H1 (cell line): Measurements from ENCODE around the gene VSIG10. TPM values are rescaled to one million over a fixed set of nuclear protein-coding genes. Genes with fewer than 3 reads are reported as not detected.

Source experiments
- CTCF ChIA-PET: fragments of 300-600 bp; sonication (Branson Sonifier 250); formaldehyde crosslinking; loops from one replicate; lab custom pipeline; 2021; ENCODE audit not compliant: partially characterized antibody; lab: Charles Lee
- POLR2A ChIA-PET: fragments of 300-600 bp; sonication (Branson Sonifier 250); formaldehyde crosslinking; loops from one replicate; lab custom pipeline; 2021; ENCODE audit warnings: inconsistent platforms; ENCODE audit not compliant: partially characterized antibody; lab: Charles Lee
- DNase-seq, 2 experiments: peaks; one replicate each; pipeline versions ENCODE4 v3.0.0 to v3.0.0-alpha.2; 2010 to 2022; ENCODE audit warnings: low spot score in 2 of 2, low read depth in 1 of 2, mixed read lengths in 1 of 2
- FAIRE-seq: peaks from 2 replicates; lab custom pipeline; 2011; peaks lifted over from hg19 to GRCh38; lab: Jason Lieb, UNC
- H2AFZ ChIP-seq: 2 replicates; pipeline ENCODE4 v1.8.1; 2012; ENCODE audit warnings: low read length, inconsistent platforms
- H2AK5ac ChIP-seq: 2 replicates; pipeline ENCODE4 v1.6.1; 2013; ENCODE audit warnings: low read depth, low read length
- H2BK120ac ChIP-seq: replicated peaks from 2 replicates; pipeline ENCODE3; 2013; ENCODE audit warnings: low read depth, low read length, inconsistent platforms
- H2BK12ac ChIP-seq: 2 replicates; pipeline ENCODE4 v1.6.1; 2013; ENCODE audit warnings: low read depth, low read length
- H2BK15ac ChIP-seq: 2 replicates; pipeline ENCODE4 v1.6.1; 2013; ENCODE audit warnings: low read length
- H2BK20ac ChIP-seq: 2 replicates; pipeline ENCODE4 v1.6.1; 2013; ENCODE audit warnings: low read length
- H2BK5ac ChIP-seq: 2 replicates; pipeline ENCODE4 v1.6.1; 2013; ENCODE audit warnings: low read depth, low read length
- H3K14ac ChIP-seq: 2 replicates; pipeline ENCODE4 v1.6.1; 2013; ENCODE audit warnings: inconsistent platforms; ENCODE audit not compliant: insufficient read length
- H3K18ac ChIP-seq: 2 replicates; pipeline ENCODE4 v1.6.1; 2013; ENCODE audit warnings: low read length; ENCODE audit errors: extremely low read depth
- H3K23ac ChIP-seq: 2 replicates; pipeline ENCODE4 v1.6.1; 2013; ENCODE audit warnings: inconsistent platforms; ENCODE audit not compliant: insufficient read length
- H3K23me2 ChIP-seq: 2 replicates; pipeline ENCODE4 v1.6.1; 2013; ENCODE audit warnings: low read depth, low read length
- H3K27ac ChIP-seq: 2 replicates; pipeline ENCODE4 v1.6.1; 2011; ENCODE audit warnings: low read depth, low read length, inconsistent platforms
- H3K27me3 ChIP-seq, 4 experiments: replicated peaks in 1 of 4; 1 replicate in 1 of 4; 2 replicates in 3 of 4; pipeline versions ENCODE4 v1.6.1 to v1.8.1; 2011 to 2013; ENCODE audit warnings: low read length in 3 of 4, mild to moderate bottlenecking in 3 of 4, inconsistent platforms in 2 of 4, mixed read lengths in 2 of 4, moderate library complexity in 1 of 4; ENCODE audit not compliant: control insufficient read depth in 3 of 4, insufficient read depth in 3 of 4; ENCODE audit errors: extremely low read depth in 1 of 4
- H3K36me3 ChIP-seq, 4 experiments: 2 replicates each; pipeline versions ENCODE4 v1.6.1 to v1.8.1; 2011 to 2013; ENCODE audit warnings: mild to moderate bottlenecking in 4 of 4, low read length in 3 of 4, moderate library complexity in 2 of 4, control low read depth in 1 of 4, inconsistent platforms in 1 of 4; ENCODE audit not compliant: insufficient read depth in 4 of 4, control insufficient read depth in 2 of 4
- H3K4ac ChIP-seq: replicated peaks from 2 replicates; pipeline ENCODE3; 2013; ENCODE audit warnings: low read length, low read depth, mixed read lengths, inconsistent platforms; ENCODE audit not compliant: insufficient read length
- H3K4me1 ChIP-seq, 4 experiments: replicated peaks in 1 of 4; 1 replicate in 1 of 4; 2 replicates in 3 of 4; pipeline versions ENCODE4 v1.6.1 to v1.8.1; 2011 to 2013; ENCODE audit warnings: low read length in 3 of 4, inconsistent platforms in 2 of 4, mixed read lengths in 1 of 4; ENCODE audit not compliant: insufficient read depth in 4 of 4, control insufficient read depth in 3 of 4
- H3K4me2 ChIP-seq, 2 experiments: 2 replicates each; pipeline versions ENCODE4 v1.6.1 to v1.8.1; 2011 to 2013; ENCODE audit warnings: low read depth in 2 of 2, low read length in 2 of 2, control low read depth in 1 of 2, inconsistent platforms in 1 of 2, mild to moderate bottlenecking in 1 of 2; ENCODE audit not compliant: insufficient read depth in 1 of 2
- H3K4me3 ChIP-seq, 4 experiments: fragments of 200-600, 300-600 bp in 1 of 4; sonication (generic), shearing (Covaris generic), sonication (Bioruptor Twin) in 1 of 4; 2 replicates each; pipeline versions ENCODE4 v1.5.1 to v1.8.1; 2011 to 2016; ENCODE audit warnings: low read length in 4 of 4, low read depth in 3 of 4, control low read depth in 2 of 4, inconsistent platforms in 2 of 4, mild to moderate bottlenecking in 2 of 4, mixed read lengths in 1 of 4, moderate library complexity in 1 of 4; ENCODE audit not compliant: insufficient read depth in 2 of 4; ENCODE audit errors: extremely low read depth in 1 of 4
- H3K56ac ChIP-seq: replicated peaks from 2 replicates; pipeline ENCODE3; 2013; ENCODE audit warnings: low read depth, mild to moderate bottlenecking, mixed read lengths, low read length, inconsistent platforms; ENCODE audit not compliant: insufficient read length
- H3K79me1 ChIP-seq: 2 replicates; pipeline ENCODE4 v1.6.1; 2013; ENCODE audit warnings: low read depth, low read length, control low read depth
- H3K79me2 ChIP-seq, 2 experiments: 2 replicates each; pipeline versions ENCODE4 v1.6.1 to v1.8.1; 2012 to 2013; ENCODE audit warnings: low read length in 2 of 2, mild to moderate bottlenecking in 2 of 2, inconsistent platforms in 1 of 2; ENCODE audit not compliant: insufficient read depth in 2 of 2, control insufficient read depth in 1 of 2
- H3K9ac ChIP-seq, 4 experiments: replicated peaks in 1 of 4; 1 replicate in 1 of 4; 2 replicates in 3 of 4; pipeline versions ENCODE4 v1.6.1 to v1.8.1; 2011 to 2013; ENCODE audit warnings: low read depth in 3 of 4, low read length in 3 of 4, control low read depth in 2 of 4, mild to moderate bottlenecking in 2 of 4, moderate library complexity in 2 of 4, inconsistent platforms in 1 of 4; ENCODE audit errors: extremely low read depth in 1 of 4
- H3K9me3 ChIP-seq, 2 experiments: 2 replicates each; pipeline versions ENCODE4 v1.6.1 to v1.8.1; 2012 to 2013; ENCODE audit warnings: mild to moderate bottlenecking in 2 of 2, moderate library complexity in 2 of 2, control low read depth in 1 of 2, inconsistent platforms in 1 of 2, low read depth in 1 of 2, low read length in 1 of 2, mixed read lengths in 1 of 2; ENCODE audit not compliant: insufficient read depth in 2 of 2
- H4K20me1 ChIP-seq, 2 experiments: replicated peaks in 1 of 2; 2 replicates each; pipeline versions ENCODE3 to v1.8.1; 2011 to 2013; ENCODE audit warnings: inconsistent platforms in 2 of 2, low read length in 2 of 2, mild to moderate bottlenecking in 1 of 2; ENCODE audit not compliant: insufficient read depth in 2 of 2, control insufficient read depth in 1 of 2
- H4K5ac ChIP-seq: 2 replicates; pipeline ENCODE4 v1.6.1; 2013; ENCODE audit warnings: low read length, low read depth, mixed read lengths, inconsistent platforms; ENCODE audit not compliant: insufficient read length
- H4K8ac ChIP-seq: 2 replicates; pipeline ENCODE4 v1.8.0; 2013; ENCODE audit warnings: mild to moderate bottlenecking, moderate library complexity, low read length, inconsistent platforms; ENCODE audit not compliant: insufficient read depth; ENCODE audit errors: extremely low read depth
- H4K91ac ChIP-seq: replicated peaks from 2 replicates; pipeline ENCODE3; 2013; ENCODE audit warnings: low read length, mixed read lengths, inconsistent platforms; ENCODE audit not compliant: insufficient read length
- EGR1 ChIP-seq: IDR thresholded peaks from 2 replicates; pipeline ENCODE4 v1.6.1; 2011; ENCODE audit warnings: low read depth, low read length, borderline replicate concordance
- POLR2A ChIP-seq, 2 experiments: IDR thresholded peaks; 1 replicate in 1 of 2; 2 replicates in 1 of 2; pipeline ENCODE4 v1.6.1; 2011; ENCODE audit warnings: low read depth in 2 of 2, low read length in 2 of 2, mild to moderate bottlenecking in 2 of 2; ENCODE audit errors: control extremely low read depth in 1 of 2
- WGBS, 2 experiments: shearing (Covaris generic) in 1 of 2; methylation state at CpG; one replicate each; pipeline versions ENCODE4 v1.1.6 to v1.1.7; 2013 to 2015; ENCODE audit warnings: low lambda C conversion rate in 2 of 2, mixed read lengths in 2 of 2, inconsistent platforms in 1 of 2, low coverage in 1 of 2, missing lambda C conversion rate in 1 of 2; ENCODE audit not compliant: insufficient replicate concordance in 2 of 2, insufficient coverage in 1 of 2, insufficient read length in 1 of 2; ENCODE audit errors: extremely low coverage in 1 of 2, missing lambda C conversion rate in 1 of 2; 5-methylcytosine and 5-hydroxymethylcytosine counted together
- polyA plus RNA-seq, 7 experiments: library from polyadenylated mRNA; depleted of rRNA in 3 of 7; stranded (reverse) in 5 of 7; unstranded in 2 of 7; fragments of >200 nt in 5 of 7; fragments of 200-250 nt in 2 of 7; gene quantifications; 1 replicate in 5 of 7; 2 replicates in 1 of 7; 4 replicates in 1 of 7; pipeline versions ENCODE4 v1.2.1 to v1.2.3, GENCODE V29; 2011 to 2013; ENCODE audit warnings: missing spikeins in 2 of 7, mixed read lengths in 2 of 7
- total RNA-seq: library from RNA; stranded (reverse); fragmentation: NEBNext Ultra II Directional; extraction: Animal tissue kit (Norgen Biotek cat#: 25700); gene quantifications from 2 replicates; pipeline ENCODE4 v1.2.1, GENCODE V29; 2021

The VSIG10 gene
- total and polyA plus RNA-seq, 2 of the 8 experiments (the other 6 are each of a cell fraction or from before 2014, with no cell fraction given) = 34.4 to 93.6 TPM

GRCh38 chr12:118089782-118090181, 14.0 kb downstream of the VSIG10 start:
- Histone ChIP-seq H3K4ac (no peak overlapping the region), H2BK12ac (no peak overlapping the region), H2AFZ (no peak overlapping the region), H3K56ac (no peak overlapping the region), H3K9me3 (no peaks in the 10 kb centered on the region), H3K14ac (no peak overlapping the region), H3K23me2 (no peaks in the 10 kb centered on the region), H3K18ac (no peak overlapping the region), H4K91ac (no peak overlapping the region), H4K8ac (no peak overlapping the region), H2BK15ac (no peak overlapping the region), H3K9ac (no peak overlapping the region), H2BK120ac (no peak overlapping the region), H3K27me3 (no peaks in the 10 kb centered on the region), H3K23ac (no peak overlapping the region), H2BK20ac (no peak overlapping the region), H3K27ac (no peak overlapping the region), H4K20me1 (peaks cover 0 to 9% of the 10 kb centered on the region in 2 experiments), H3K36me3 (peaks cover 0 to 56% (median 25%) of the 10 kb centered on the region in 4 experiments; a peak in 6 of 8 replicates), H2BK5ac (no peak overlapping the region), H3K79me1 (peaks cover 2% of the 10 kb centered on the region), H3K79me2 (peaks cover 0 to 22% of the 10 kb centered on the region in 2 experiments; a peak in 2 of 4 replicates), H2AK5ac (no peak overlapping the region), H4K5ac (no peak overlapping the region), H3K4me2 (no peak overlapping the region), H3K4me1 (no peaks in the 10 kb centered on the region), H3K4me3 (no peak overlapping the region)
- no peak for FAIRE-seq
- 0 out of 3 replicates have a peak, but pooled peaks of 1 of the 2 experiments have one; percentile 25 for TF ChIP-seq POLR2A (IDR thresholded peaks at IDR 0.05; ENCODE audit: control extremely low read depth in 1 of 2, low read depth in 2 of 2, low read length in 2 of 2)
- TF ChIP-seq EGR1 = no peak
- POLR2A ChIA-PET = interaction anchor here (1.2 to 8.4 kb wide), 5 partner anchors 12 to 24 kb away, joined by 3 to 59 read pairs (median 7); partner anchors contain the start of gene VSIG10
- 90% methylated on average over 9 of the region's 9 CpGs; no CpG with 5 or more reads in 1 of the 2 experiments for WGBS, 2 experiments
- DNase-seq = no peak
- CTCF ChIA-PET = interaction anchor here (1.2 to 1.6 kb wide), 4 partner anchors 10 to 30 kb away, joined by 3 to 6 read pairs (median 4); no protein-coding TSS in a partner anchor
